Activated gamma-delta T cell treated with Interleukin-2 at 50 U/mL for 16 hours (primary cell): ENCODE data around the gene TM4SF1.
"Not testable (repeated sequence)": the region's sequence is repeated elsewhere in the genome, so short reads cannot be mapped to it uniquely, and the experiment has no call there.

ENCODE experiments used
- DNase-seq: peaks from one replicate; pipeline ENCODE4 v3.0.0-alpha.2; 2020

The TM4SF1 gene

DNA sequence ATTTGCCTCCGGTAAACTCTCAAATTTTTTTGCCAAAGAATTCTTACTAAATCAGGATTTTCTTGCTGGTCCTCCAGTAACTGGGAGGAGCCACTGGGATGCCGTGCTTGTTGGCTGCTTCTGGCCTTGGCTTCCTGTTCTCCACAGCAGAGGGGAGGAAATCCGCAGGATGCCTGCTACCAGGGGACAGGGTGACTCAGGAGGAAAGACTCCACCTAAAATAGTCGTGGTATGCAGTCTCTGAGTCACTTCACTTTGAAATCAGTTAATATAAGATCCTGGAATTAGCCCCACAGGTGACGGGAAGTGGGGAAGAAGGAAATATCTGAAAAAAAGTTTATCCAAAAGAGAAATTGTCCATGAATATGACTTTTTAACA lies 37.5 kb downstream of the TM4SF1 start:
- DNase-seq: no peak

DNA sequence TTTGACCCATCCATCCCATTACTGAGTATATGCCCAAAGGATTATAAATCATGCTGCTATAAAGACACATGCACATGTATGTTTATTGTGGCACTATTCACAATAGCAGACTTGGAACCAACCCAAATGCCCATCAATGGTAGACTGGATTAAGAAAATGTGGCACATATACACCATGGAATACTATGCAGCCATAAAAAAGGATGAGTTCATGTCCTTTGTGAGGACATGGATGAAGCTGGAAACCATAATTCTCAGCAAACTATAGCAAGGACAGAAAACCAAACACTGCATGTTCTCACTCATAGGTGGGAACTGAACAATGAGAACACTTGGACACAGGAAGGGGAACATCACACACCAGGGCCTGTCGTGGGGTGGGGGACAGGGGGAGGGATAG lies 40.0 kb downstream of the TM4SF1 start:
- DNase-seq: not testable (repeated sequence)

DNA sequence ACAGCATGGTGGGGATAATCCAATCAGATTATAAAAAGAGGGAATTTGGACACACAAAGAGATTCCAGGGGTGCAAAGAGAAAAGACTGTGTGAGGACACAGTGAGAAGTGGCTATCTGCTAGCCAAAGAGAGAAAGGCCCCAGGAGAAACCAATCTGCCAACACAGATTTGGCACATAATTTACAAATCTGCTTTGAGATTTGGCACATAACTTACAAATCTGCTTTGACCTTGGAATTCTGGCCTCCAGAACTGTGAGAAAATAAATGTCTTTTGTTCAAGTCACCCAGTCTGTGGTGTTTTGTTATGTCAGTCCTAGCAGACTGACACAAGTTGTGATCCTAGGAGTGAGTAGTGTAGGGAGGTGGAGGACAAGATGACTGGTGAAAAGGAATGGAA lies 40.5 kb downstream of the TM4SF1 start:
- no peak for DNase-seq

DNA sequence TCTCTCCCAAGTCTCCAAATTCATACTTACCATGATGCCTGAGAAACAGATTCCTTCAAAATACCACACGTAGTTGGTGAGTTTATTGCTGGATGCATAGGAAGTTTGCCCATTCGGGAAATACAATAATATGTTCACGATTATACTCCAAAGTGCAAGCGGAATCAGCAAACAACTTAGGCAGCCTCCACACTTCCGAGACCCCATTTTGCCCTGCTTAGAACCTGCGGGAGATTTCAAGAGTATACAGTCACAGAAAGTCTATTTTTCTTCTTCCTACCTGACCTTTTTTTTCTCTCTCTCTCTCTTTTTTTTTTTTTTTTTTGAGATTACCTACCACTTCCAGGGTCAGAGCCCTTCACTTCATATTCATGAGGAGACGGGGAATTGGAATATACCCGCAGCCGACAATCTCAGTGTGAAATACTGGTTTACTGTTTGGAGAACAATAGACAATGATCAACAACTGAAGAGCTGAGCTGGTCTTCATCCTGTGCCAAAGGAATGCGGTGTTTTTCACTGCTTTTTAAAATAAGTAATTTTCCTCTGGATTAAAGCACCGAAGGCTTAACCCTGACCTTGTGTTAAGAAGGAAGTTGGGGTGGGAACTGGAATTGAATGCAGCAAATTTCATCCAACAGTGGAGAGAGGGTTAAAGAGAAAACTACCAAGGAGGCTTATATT lies 44.1 kb downstream of the TM4SF1 start, which contains the start of gene TM4SF18:
TM4SF18 (minus strand) TSS at position 461 of the 684 bp plus-strand sequence; CDS start at position 207, 254 bp downstream.
- no peak for DNase-seq

DNA sequence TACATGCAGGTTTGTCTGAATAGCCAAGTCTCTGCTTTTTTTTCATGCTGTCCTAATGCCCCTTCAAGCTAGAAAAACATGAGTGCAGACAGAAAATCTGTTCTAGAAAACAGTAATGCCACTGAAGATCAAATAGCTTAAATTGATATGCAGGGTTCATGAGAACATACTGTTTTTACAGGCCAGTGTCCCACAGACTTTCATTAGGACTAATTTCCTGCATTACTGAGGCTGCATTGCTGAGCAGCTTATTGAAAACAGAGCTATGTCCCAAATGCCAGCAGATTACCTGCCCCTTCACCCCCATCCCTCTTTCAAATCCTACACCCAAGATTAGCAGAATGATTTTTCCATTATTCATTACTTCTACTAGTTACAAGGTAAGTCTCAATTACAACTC lies 44.7 kb downstream of the TM4SF1 start:
- no peak for DNase-seq

DNA sequence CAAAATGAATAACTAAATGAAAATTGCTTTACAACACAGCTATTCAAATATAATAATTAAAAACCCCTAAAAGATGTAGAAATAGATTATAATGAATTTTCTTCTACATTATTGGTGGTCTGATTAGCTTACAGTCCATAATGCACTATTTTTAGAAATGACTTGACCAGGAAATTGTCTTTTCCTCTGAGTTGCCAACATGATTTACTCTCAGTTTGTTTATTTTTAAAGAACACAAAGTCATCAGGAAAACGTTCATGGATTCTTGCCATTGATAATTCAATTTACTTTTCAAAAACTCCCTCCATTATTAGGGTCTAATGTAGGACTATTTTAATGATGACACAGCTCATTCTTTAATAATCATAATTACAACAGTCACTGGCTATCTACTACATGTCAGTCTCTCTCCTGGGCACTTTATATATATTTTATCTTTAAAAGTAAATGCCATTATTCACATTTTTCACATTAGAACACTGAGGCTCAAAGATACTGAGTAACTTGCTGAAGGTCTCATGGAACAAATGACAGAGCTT lies 45.2 kb downstream of the TM4SF1 start:
- no peak for DNase-seq

DNA sequence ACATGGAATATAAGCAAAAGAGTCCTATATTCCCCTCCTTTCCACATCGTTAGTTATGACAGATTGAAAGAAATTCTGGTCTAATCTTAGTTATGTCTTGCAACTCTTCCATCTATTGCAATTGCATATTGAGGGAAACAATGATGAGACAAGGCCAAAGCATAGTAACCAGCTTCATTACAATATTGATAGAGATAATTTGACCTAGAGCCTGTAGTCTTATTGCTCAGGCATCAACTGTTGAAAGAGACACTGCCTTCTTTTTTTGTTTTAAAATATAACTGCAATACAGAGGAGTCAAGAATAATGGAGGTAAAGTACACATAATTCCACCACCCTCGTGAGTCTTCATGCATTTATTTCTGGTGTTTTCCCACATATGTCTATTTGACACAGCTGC lies 46.1 kb downstream of the TM4SF1 start:
- DNase-seq: no peak

DNA sequence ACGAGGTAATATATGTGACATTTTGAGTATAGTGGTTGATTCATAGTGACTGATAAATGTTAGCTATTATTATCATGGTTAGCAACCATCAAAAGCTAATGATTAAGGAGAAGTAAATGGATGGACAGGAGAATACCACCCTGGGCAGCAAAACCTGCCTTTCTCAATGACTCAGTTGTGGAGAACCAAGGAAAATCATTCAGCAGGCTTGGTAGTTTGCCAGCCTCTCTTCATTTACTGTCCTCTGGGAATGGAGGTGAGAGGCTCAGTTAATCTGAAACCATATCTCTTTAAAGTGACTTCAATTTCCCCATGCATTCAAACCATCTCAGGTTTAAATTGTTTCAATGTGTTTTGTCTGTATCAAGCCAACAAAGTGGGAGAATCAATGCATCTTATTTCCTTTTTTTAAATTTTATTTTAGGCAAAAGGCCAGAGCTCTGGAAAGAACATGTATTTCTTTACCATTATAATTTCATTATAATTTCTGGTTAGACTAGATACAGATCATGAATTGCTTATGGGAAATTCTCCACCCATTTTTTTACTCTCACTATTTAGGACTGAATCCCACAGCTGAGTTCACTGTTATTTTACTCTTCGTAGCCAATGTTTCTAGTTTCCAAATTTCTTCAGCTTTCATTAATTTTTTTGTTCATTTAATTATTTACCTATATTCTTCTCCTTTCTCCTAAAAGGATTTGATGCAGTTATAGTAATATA lies 46.7 kb downstream of the TM4SF1 start:
- no peak for DNase-seq

DNA sequence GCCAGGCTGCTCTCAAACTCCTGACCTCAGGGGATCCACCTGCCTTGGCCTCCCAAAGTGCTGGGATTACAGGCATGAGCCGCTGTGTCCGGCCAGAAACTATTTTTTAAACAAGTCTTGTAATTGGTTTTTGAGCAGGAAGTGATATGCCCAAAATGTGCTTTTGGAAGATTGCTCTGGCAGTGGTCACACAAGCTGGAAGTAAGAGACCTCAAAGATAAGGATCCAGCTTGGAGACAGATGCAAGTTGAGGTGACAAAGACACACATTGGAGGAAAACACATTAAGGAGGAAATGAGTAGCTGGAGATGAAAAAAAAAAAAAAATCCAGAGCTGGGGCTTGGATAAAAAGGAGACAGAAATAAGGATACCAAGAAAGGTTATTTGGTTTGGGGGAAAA lies 50.3 kb downstream of the TM4SF1 start:
- no peak for DNase-seq

DNA sequence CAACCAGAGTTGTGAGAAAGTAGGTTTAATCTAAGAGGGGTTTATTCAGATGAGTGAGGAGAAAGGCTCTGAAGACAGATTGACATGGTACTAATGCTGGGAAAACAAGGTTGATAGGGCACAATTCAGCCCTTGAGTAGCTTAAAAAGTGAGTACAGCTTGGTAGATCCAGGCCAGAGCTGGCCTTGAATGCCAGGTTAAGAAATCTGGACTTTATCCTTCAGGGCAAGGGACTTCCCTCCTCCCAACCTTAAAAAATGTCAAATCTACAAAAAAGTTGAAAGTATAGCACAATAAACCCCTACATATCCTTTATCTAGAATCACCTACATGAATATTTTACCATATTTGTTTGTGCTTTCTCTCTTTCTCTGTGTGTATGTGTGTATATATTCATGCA lies 51.9 kb downstream of the TM4SF1 start:
- DNase-seq: no peak

DNA sequence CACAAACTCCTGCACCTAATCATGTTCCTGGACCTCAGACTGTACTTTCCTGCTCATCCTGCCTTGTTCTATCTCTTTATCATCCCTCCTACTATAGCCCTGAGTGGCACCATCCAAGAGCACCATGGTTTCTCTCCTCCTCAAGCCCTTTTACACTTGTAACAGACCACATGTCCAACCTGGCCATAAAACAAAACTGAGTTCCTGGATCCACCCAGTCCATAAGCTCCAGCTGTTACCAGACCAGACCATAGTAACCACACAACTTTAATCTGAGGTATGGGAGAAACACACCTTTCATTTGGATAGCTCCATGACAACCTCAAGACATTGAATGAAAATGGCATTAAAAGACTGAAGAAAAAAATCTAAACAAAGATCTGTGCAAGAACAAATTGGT lies 53.1 kb downstream of the TM4SF1 start:
- no peak for DNase-seq

DNA sequence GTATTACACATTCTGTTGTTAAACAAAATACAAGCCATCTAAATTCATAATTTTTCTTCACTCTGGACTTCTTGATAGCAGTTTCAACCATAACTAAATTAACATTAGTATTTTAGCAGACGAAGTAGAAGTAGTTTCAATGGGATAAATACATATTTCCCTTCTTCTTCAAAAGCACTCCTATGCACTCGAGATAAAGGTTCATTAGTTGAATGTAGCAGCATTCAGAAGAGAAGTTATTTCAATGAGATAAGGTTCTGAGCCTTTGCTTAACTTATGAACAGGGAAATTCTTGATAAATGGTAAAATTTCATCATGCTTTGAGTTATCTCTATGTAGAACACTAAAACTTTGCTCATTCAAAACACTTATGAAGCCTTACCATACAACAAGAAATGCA lies 55.8 kb downstream of the TM4SF1 start:
- DNase-seq: no peak

DNA sequence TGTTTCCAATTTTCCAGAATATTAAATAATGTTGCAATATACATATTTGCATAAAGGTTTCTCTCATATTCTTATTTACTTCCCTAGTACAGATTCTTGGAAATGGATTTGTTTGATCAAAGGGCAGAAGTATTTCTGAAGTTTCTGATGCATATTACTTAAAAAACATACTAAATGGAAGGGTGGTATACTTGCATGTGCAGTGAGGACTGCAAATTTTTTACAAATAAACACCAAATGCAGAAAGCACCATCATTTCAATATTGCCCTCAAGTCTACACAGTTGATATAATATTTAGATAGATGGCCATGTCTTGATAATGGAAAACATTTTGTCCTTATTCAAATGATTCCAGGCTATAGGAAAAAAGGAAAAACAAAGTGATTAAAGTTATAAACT lies 56.3 kb downstream of the TM4SF1 start:
- DNase-seq: no peak

DNA sequence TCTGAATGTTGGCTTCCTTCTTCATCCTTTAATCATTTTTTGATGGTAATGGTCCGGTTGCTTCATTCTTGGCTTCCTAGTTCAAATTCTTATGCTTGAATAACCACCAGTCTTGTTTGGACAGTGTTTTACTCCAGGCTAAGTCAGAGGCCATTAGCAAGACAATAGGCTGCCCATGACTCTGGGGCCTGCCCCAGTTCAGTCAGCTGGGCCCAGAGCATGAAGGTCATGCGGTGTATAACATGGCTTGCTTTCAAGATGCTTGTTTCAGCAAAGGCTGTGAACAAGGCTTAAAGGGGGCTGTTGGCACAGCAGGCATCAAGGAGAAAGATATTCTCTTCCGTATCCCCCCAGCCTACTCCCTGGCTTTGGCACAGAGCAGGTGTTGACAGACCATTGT lies 57.7 kb downstream of the TM4SF1 start:
- no peak for DNase-seq
